ENCODE data around the gene PDE4B. TPM values are rescaled to one million over a fixed set of nuclear protein-coding genes. Genes with fewer than 3 reads are reported as not detected.

Gene PDE4B
- total and polyA plus RNA-seq, 9 donors, result 1.7 to 8.2 (median 5.1) TPM

GRCh38 chr1:65757531-65757930 lies 35.2 kb upstream of the PDE4B start:
- Histone ChIP-seq H3K36me3 (no peaks in the 10 kb centered on the region), H3K9me3 (peaks cover 0 to 2% of the 10 kb centered on the region in 2 donors), H3K27me3 (no peaks in the 10 kb centered on the region), H3K27ac (no peak overlapping the region), H3K4me3 (no peak overlapping the region), H3K4me1 (ENCODE audit: insufficient read depth) (no peaks in the 10 kb centered on the region)
- no peak for DNase-seq
- no peak for TF ChIP-seq POLR2A (IDR thresholded peaks at IDR 0.05)
- TF ChIP-seq EP300 (IDR thresholded peaks at IDR 0.05), result no peak
- no peak for TF ChIP-seq CTCF (IDR thresholded peaks at IDR 0.05)
- WGBS, 3 donors, result 86 to 88% (median 87%) methylated on average over 1 of the region's 1 CpG
- intact Hi-C loops (cut with DNase I), result no loop called here

- H3K4me3 ChIP-seq, result no peak overlapping the region
- H3K9me3 ChIP-seq, result peaks cover 0 to 2% of the 10 kb centered on the region in 2 donors
- H3K27me3 ChIP-seq, result no peaks in the 10 kb centered on the region
- TF ChIP-seq EP300 (IDR thresholded peaks at IDR 0.05) (no peak), CTCF (IDR thresholded peaks at IDR 0.05) (no peak), POLR2A (IDR thresholded peaks at IDR 0.05) (no peak)
- intact Hi-C loops (cut with DNase I), result no loop called here
- DNase-seq, result no peak
- H3K27ac ChIP-seq, result no peak overlapping the region
- no peaks in the 10 kb centered on the region for H3K36me3 ChIP-seq
- H3K4me1 ChIP-seq (ENCODE audit: insufficient read depth), result no peaks in the 10 kb centered on the region
Measured at GRCh38 chr1:65758128-65758527, 34.6 kb upstream of the PDE4B start.

GRCh38 chr1:65759516-65759915 lies 33.2 kb upstream of the PDE4B start:
- Histone ChIP-seq H3K4me3 (no peak overlapping the region), H3K36me3 (no peaks in the 10 kb centered on the region), H3K9me3 (peaks cover 0 to 2% of the 10 kb centered on the region in 2 donors), H3K4me1 (ENCODE audit: insufficient read depth) (no peaks in the 10 kb centered on the region), H3K27me3 (no peaks in the 10 kb centered on the region), H3K27ac (no peak overlapping the region)
- TF ChIP-seq POLR2A (IDR thresholded peaks at IDR 0.05) (no peak), CTCF (IDR thresholded peaks at IDR 0.05) (no peak), EP300 (IDR thresholded peaks at IDR 0.05) (no peak)
- WGBS, 3 donors, result 81 to 92% (median 89%) methylated on average over 1 of the region's 1 CpG
- DNase-seq, result no peak
- intact Hi-C loops (cut with DNase I), result no loop called here

GRCh38 chr1:65762081-65762862 lies 30.4 kb upstream of the PDE4B start:
- TF ChIP-seq CTCF (IDR thresholded peaks at IDR 0.05) (no peak), EP300 (IDR thresholded peaks at IDR 0.05) (no peak), POLR2A (IDR thresholded peaks at IDR 0.05) (no peak)
- Histone ChIP-seq H3K4me3 (no peak overlapping the region), H3K36me3 (no peaks in the 10 kb centered on the region), H3K4me1 (ENCODE audit: insufficient read depth) (no peaks in the 10 kb centered on the region), H3K9me3 (no peaks in the 10 kb centered on the region), H3K27me3 (no peaks in the 10 kb centered on the region), H3K27ac (no peak overlapping the region)
- WGBS, 3 donors, result 30 to 44% (median 31%) methylated on average over 8 of the region's 8 CpGs
- DNase-seq, result no peak
- intact Hi-C loops (cut with DNase I), result no loop called here
